ENCODE results near the gene TRNP1.

The TRNP1 gene

GRCh38 chr1:27003745-27004470 is 10.4 kb downstream of the TRNP1 start:
- DNase-seq = no peak

- DNase-seq = no peak
Measured at GRCh38 chr1:27004471-27005165, 11.1 kb downstream of the TRNP1 start.

- no peak for DNase-seq
Measured at GRCh38 chr1:27005166-27005530, 11.7 kb downstream of the TRNP1 start.

- DNase-seq = no peak
Measured at GRCh38 chr1:27005648-27006496, 12.4 kb downstream of the TRNP1 start.

- DNase-seq = no peak
Measured at GRCh38 chr1:27006683-27007082, 13.2 kb downstream of the TRNP1 start.

GRCh38 chr1:27007909-27008582 is 14.6 kb downstream of the TRNP1 start:
- DNase-seq = no peak

GRCh38 chr1:27009601-27010197 is 16.2 kb downstream of the TRNP1 start:
- no peak for DNase-seq

GRCh38 chr1:27010226-27010994 is 16.9 kb downstream of the TRNP1 start:
- DNase-seq = no peak

- no peak for DNase-seq
Measured at GRCh38 chr1:27011058-27011764, 17.7 kb downstream of the TRNP1 start.

- DNase-seq = no peak
Measured at GRCh38 chr1:27011976-27012563, 18.6 kb downstream of the TRNP1 start.

GRCh38 chr1:27015260-27015659 is 21.8 kb downstream of the TRNP1 start:
- no peak for DNase-seq

GRCh38 chr1:27016376-27016775 is 22.9 kb downstream of the TRNP1 start:
- DNase-seq = no peak

GRCh38 chr1:27017207-27017606 is 23.7 kb downstream of the TRNP1 start:
- DNase-seq = no peak

GRCh38 chr1:27018316-27018715 is 24.8 kb downstream of the TRNP1 start:
- no peak for DNase-seq

- DNase-seq = no peak
Measured at GRCh38 chr1:27021354-27022031, 28.0 kb downstream of the TRNP1 start.

GRCh38 chr1:27025718-27026117 is 32.2 kb downstream of the TRNP1 start:
- no peak for DNase-seq

GRCh38 chr1:27026621-27027574 is 33.4 kb downstream of the TRNP1 start:
- no peak for DNase-seq

- no peak for DNase-seq
Measured at GRCh38 chr1:27027575-27028250, 34.2 kb downstream of the TRNP1 start.

Data from GOT3 (cell line).